Stimulated activated CD4-positive, alpha-beta T cell treated with anti-CD3 and anti-CD28 coated beads, Interleukin-15, amount 100 ng/mL, for 1 hour (primary cell): ENCODE data around the gene IMPDH2.

Source experiments
- DNase-seq, 2 donors: peaks; one replicate each; pipeline ENCODE4 v3.0.0-alpha.2; 2020; ENCODE audit warnings: low read depth in 1 of 2, low spot score in 1 of 2

The IMPDH2 gene

DNA sequence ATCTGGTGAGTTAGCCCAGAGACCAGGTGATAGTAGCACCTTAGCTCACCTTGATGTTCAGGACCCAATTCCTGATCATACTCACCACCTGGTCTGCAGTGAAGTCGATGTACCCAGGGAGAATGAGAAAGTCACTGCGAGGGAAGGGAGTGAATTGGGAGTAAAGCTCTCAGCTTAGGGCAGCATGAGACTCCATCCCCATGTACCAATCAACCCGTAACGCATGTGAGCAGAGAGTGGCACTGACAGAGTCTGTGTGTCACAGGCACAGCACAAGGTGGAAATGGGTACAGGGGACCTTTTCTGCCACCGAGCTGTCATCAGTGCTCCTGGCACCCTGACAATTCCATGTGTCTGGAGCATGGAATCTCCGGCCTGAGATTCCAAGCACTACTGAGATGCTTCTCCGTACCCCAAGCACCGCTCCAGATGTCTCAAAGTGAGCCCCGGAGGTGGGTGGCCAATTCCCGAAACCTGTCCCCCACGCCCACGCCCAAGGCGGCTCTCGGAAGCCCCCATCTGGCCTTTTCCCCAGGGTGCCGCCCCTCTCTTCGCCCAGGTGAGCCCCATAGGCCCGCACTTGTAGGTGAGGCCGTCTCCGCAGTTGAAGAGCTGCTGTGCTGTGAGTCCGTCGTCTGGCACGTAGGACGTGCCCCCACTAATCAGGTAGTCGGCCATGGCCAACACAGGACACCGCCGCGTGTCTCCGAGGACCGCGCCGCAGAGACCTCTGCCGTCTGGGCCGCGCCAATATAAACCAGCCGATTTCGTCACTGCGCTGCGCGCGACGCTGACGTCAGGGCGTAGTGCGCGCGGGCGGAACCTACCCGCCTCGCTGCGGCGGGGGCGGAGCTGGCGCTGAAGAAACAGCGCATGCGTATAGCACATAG is at the start of gene IMPDH2:
Gene IMPDH2, minus strand, starts transcription at position 726 of the 890 bp plus-strand sequence. Its CDS starts 48 bp downstream, at position 678.
- DNase-seq = peak; percentile 86 to 92

DNA sequence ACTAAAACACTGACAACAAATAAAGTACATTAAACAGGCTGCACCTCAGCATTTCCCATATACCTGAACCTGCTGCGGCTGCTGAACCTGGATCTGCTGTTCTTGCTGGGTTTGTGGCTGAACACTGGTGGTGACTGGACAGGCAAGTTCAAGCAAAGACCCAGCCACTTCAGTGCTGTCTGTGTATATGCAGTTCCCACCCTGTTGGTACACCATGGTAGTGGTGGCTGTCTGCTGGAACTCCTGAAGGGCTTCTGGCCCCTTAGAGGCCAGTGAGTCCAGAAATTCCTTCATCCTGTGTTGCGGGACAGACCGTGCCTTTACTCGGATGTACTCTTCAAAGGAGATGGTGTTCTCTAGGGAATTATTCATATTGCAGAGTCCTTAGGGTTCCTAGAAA is 47.4 kb upstream of the IMPDH2 start:
- DNase-seq = no peak

DNA sequence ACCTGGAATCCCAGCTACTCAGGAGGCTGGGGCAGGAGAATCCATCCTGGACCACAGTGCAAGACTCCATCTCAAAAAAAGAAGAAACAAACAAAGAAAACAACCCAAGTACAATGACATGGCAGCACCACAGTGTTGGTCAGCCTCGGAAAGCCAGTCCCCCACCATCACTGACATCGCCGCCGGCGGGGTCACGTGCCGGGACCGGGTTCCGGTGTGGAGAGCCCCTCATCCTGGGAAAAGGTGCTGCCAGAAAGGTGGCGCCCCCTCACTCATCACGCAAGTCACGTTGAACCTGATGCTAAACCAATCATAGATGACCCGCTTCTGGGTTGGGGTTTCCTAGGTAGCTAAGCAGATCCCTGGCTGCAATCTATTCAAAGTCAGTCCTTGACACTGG is 46.9 kb upstream of the IMPDH2 start:
- DNase-seq = no peak

DNA sequence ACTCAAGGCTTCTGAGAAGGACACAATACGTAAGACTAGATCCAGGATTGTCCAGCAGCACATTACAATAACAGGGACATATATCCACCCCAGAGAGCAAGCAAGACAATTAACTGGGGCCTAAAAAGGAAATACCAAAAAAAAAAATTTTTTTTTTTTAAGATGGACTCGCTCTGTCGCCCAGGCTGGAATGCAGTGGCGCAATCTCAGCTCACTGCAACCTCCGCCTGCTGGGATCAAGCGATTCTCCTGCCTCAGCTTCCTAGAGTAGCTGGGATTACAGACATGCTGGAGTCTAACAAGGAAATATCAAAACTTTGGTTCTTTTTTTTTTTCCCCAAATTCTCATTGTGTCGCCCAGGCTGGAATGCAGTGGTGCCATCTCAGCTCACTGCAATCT is 28.8 kb upstream of the IMPDH2 start:
- DNase-seq = no peak

DNA sequence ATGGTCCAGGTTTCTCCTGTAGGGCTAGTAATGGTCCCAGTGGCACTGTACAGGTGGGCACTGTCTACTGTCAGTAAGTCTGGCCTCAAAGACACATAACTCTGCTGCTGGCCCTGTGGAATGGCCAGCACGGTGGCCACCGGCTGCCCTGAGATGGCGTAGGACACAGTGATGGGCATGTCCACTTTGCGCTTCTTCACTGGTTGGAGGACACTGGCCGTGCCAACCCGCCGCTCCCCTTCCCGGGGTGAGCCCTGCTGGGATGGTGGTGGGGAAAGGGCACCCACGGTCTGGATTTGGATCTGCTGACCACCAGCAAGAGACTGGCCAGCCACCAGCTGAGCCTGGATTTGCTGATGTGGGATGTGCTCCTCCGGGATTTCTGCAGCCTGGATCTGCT is 28.1 kb upstream of the IMPDH2 start:
- no peak for DNase-seq

DNA sequence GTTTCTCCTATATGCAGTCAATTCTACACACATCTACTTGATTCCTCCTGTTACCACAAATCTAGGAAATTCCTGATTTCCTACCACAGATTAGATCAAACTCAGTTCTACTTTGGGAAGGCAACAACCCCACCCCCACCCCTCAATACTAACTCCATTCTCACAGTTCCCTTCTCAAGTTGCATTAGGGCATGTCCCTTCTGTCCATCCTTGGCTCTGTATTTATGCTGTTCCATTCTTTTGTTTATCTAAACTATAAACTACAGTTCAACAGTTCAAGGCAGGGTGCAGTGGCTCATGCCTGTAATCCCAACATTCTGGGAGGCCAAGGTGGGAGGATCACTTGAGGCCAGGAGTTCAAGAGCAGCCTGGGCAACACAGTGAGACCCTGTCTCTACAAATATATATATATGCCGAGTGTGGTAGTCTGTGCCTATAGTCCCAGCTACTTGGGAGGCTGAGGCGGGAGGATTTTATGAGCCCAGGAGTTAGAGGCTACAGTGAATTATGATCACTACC is 25.2 kb upstream of the IMPDH2 start:
- no peak for DNase-seq

DNA sequence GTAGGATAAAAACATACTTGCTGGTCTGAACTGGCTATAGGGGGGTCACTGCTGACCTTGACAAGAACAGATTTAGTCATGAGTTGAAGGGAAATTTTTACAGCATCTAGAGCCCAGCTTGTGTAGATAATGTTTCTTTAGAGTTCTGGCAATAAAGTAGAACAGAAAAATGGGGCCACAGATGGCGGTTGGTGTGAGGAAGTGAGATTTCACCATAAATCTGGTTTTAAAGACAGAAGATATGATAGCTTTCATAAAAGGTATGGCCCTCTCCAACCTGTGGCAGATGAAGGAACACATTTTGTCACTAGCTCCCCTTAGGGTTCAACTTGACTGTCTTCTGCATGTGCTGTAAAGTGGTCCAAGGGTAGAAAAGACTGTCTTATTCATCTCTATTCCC is 24.3 kb upstream of the IMPDH2 start:
- no peak for DNase-seq

DNA sequence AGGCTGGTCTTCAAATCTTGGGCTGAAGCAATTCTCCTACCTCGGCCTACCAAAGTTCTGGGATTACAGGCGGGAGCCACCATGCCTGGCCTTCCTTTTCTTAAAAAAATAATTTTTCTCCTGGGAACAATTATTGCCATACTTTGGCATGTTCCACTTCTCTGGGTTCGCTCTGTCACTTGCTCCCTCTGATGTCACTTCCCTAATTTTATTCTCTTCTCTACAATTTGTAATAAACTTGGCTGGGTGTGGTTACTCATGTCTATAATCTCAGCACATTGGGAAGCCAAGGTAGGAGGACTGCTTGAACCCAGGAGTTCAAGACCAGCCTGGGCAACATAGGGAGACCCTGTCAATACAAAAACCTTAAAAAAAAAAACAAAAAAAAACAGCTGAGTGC is 6.1 kb upstream of the IMPDH2 start:
- no peak for DNase-seq

DNA sequence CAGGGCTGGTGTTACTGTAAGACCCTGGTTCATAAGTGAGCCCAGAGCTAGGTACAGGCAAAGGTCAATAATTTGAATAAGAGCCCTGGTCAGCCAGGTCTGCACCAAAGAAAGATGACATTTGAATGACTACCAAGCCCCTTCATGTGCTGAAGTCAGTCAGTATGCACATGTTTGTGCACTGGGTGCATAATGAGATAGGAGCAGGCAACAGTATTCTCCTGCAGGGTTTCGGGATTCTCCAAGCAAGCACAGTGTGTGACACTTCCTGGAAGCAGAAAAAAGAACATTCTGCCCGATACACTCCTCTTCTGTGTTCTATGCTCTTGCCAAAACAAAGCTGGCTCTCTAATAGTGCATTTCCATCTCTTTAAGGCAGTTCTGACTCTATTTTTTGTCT is 5.5 kb upstream of the IMPDH2 start:
- no peak for DNase-seq

DNA sequence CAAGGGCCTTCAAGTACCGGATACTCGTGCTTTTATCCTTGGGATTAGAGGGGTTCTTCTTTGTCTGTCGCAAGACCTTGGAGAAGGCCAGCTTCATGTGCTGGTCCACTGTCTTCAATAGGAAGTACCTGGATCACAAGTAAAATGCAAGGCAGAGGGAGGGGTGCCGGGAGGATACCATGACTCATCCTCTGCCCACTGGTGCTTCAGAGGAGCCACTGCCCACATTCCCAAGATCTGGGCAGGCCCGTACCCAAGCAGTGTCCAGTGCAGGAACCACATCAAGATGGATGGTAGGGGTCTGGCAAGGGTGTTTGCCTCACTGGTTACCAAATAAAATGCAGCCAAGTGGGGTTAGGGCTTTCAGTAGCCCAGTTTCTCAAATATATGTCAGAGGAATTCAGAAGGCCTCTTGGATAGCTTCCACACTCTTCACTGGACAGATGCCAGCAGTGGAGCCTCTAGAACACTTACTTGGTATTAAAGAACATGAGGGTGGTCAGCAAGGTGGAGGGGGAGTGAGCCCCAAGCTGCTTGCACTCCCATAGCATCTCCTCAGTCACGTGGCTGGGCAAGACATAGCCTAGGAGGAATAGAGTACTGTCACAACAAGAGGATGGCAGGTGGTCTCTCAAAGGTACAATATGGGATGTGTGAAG is 3.6 kb upstream of the IMPDH2 start:
- DNase-seq = no peak

DNA sequence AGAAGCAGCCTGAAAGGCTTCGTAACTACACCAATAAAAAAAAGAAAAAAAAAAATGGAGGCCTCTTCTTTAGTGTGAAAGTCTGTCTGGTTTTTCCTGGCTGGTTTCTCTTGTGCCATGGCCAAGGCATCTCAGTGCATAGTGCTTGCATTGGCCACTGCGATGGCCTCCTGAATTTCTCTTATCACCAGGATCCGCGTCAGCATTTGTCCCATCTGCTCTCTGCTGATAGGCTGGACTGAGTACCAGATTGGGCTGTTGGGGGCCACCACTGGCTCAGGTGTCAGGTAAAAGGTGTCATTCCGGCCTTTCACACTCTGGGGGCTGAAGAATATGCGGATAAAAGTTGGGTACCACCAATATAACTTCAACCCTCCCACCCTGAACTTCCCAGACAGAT is 1.1 kb upstream of the IMPDH2 start:
- no peak for DNase-seq

DNA sequence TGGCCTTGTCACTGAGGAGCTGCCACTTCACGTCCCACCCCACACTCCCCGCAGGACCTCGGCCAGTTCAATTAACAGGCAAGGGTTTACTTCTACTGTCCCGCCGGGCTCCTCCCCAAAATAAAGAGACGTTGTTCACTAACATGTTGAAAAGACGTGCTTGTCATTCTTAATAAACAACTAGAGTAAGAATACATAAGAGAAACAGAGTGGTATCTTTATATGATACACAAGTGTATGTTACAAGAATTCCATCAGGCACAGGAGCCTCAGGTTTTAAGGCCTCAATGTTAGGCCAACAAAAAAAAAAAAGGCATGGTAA is 326 bp upstream of the IMPDH2 start:
- no peak for DNase-seq

DNA sequence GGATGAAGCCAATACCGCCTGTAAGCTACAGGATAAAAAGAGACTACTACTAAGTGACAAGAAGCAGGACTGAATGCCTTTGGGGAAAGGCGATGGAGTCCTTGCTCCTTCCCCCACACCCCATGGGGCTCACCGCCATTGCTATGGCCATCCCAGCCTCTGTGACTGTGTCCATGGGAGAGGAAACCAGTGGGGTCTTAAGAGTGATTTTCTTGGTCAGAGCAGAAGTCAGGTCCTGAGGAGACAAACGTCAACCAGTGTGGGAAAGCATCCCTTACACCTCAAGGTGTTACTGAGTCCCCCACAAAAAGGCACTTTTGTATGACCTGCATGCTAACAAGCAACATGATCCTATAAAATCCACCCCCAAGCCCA is 913 bp downstream of the IMPDH2 start:
- DNase-seq = no peak

DNA sequence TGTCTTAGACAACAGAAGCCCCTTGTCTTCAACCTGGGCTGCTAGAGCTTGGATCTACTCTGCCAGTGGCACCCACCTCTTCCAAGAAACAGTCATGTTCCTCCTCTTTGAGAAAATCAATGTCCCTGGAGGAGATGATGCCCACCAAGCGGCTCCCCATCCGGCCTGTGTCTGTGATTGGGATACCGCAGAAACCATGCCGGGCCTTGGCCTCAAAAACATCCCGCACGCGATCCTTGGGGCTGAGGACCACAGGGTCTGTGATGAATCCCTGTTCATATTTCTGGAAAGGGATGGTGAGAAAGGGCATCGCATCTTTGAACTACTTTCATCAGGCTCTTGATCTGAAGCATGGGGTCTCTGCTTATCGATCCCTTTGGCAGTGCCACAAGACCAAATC is 1.6 kb downstream of the IMPDH2 start:
- DNase-seq = no peak

DNA sequence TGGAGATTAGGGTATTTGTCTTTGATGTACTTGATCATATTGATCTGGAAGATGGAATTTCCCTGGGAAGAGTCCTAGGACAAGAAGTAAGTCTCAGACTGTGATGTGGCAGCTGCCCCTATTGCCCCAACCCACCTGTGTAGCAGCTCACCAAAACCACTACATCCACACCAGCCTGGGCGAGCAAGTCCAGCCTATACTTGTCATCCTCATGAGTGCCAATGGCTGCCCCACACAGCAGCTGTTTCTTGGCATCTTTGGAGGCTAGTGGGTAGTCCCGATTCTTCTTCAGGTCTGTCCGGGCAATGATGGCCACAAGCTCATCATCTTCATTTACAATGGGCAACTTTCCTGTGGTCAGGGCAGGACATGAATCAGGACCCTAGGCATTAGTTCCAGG is 2.7 kb downstream of the IMPDH2 start:
- no peak for DNase-seq

DNA sequence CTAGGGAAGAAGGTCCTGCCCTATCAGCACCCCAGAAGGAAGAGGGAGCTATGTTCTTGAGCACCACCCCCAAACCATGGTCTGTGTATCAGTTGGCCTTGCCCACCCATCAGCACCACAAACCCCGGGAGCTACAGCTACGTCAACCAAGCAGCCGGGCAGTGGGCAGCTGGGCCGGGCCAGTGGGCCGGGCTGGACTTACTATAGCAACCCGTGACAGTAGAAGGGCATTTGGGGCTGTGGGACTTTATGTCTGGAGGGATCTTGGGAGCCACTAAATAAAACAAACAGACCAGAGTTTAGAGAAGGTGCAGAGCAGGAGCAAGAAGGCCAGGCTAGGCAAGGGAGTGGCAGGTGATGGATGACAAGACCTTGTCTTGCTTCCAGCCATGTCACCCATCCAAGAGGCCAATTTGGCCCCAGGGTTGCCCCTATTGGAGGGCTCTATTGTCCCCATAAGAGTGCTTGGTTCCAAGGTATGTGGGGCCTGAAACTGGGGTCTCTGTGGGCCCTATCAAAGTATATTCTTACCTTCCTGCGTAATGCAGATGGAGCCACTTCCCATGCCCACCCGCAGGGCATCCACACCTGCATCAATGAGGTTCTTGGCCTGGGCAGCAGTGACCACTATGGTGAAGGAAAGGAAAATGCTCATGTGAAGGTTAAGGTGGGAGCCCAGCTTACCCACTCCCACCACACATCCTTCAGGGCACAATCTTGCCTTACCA is 3.2 kb downstream of the IMPDH2 start:
- DNase-seq = no peak

DNA sequence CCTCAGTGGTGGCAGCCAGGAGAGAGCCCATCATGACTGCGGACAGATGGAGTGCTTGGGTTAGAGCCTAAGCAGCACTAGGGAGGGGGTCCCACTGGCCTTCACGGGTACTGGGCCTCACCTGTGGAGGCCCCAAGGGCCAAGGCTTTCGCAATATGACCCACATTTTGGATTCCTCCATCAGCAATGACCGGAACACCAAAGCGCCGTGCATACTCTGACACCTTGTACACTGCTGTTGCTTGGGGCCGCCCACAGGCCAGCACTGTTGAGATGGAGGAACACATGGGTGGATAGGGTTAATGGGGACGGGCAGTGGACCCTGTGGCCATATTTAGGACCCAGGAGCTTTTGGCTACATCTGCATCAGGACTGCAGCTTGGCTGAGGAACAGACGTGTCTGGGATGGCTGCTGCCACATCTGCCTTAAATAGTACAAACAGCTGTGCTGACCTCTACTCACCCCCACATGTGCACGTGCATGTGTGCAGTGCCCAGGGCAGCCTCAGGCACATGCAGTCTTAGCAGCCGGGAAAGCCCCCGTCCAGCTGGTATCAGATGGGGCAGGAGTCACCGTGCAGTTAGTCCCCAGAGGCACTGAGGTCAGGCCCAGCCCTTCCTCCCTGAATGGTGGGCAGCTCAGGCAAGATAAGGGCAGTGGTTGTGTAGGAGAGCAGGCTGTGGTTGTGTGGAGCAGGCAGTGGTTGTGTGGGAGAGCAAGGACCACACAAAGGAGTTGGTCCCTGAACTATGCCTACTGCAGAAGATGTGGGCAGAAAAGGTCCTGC is 4.0 kb downstream of the IMPDH2 start:
- no peak for DNase-seq

DNA sequence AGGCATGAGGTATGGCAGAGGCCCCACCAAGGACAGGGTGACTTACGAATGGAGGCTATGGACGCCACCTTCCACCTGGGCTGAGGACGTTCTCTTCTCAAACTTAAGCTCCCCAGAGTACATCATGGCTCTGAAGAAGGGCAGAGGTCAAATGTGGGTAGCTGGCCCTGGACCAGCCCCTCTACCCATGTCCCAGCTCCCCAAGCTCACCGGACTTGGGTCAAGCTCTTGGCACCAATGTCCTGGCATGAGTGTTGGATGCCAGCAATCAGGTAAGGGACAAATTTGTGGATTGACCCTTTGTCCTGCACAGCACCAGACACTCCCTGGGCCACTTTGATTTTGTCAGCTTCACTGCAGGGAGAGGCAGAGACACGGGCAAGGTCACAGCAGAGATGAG is 4.7 kb downstream of the IMPDH2 start:
- no peak for DNase-seq

DNA sequence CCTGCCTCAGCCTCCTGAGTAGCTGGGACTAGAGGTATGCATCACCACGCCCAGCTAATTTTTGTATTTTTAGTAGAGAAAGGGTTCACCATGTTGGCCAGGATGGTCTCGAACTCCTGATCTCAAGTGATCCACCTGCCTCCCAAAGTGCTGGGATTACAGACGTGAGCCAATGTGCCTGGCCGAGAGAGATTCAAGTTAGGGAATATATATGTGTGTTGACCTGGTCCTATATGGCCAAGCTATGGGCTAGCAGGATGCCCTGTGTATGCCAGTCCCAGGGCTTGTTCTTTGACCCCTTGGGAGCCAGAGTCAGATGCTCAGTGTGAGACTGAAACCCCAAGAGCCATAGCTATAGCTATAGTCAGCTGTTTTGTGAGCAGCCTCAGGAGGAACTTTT is 5.4 kb downstream of the IMPDH2 start:
- DNase-seq = no peak

DNA sequence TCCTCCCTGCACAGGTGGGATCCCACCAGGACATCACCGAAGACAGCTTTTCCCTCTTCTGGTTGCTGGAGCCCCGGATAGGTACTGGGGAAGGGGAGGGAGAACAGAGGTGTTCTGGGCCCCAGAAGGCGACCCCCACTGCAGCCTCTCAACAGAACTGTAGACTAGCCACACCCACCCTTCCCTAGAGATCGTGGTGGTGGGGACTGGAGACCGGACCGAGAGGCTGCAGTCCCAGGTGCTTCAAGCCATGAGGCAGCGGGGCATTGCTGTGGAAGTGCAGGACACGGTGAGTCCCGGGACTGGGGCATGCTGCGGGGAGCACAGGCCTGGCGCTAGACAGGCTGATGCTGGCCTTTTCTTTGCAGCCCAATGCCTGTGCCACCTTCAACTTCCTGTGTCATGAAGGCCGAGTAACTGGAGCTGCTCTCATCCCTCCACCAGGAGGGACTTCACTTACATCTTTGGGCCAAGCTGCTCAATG is 6.5 kb downstream of the IMPDH2 start:
- DNase-seq = no peak
